Activated CD8-positive, alpha-beta memory T cell treated with anti-CD3 and anti-CD28 coated beads, Interleukin-2, amount 50 U/mL, for 48 hours (primary cell): Measurements from ENCODE around the gene ITGB2.

Experiments used
- DNase-seq: peaks from one replicate; pipeline ENCODE4 v3.0.0-alpha.2; 2020

ITGB2 gene

DNA sequence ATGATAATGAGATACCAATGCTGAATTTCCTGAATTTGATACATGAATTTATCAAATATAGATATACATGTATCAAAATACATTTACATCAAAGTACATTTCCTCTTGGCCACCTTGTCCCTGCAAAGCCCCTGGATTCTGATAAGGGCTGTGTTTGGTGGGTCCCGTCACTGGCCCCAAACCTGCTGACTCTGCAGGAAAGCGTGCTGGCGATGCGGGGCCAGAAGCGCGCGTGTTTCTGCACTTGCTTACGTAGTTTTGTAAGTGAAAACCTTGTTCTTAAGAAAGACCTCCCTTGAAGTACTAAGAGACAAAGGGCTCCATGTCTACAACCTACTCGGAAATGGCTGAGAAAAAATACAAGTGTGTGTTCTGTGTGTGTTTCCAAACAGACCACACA, 11.0 kb downstream of the ITGB2 start:
- DNase-seq, result no peak

DNA sequence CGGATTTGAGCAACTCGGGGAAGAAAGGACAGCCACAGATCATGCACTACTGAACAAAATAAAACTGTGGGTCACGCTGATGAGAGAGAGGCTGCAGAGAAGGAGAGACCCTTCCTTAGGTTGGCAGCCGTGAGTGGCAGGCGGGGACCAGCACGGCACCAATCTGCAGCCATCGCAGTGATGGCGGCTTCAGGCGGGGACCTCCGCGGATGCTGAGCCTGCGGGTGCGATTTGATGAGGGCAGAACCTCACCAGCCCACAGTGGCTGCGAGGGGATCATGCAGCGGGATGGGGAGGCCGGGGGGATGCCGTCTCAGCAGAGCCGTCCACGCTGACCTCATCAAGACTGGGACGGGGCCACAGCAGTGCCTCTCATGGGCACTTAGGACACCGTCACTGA, 11.8 kb downstream of the ITGB2 start:
- no peak for DNase-seq

DNA sequence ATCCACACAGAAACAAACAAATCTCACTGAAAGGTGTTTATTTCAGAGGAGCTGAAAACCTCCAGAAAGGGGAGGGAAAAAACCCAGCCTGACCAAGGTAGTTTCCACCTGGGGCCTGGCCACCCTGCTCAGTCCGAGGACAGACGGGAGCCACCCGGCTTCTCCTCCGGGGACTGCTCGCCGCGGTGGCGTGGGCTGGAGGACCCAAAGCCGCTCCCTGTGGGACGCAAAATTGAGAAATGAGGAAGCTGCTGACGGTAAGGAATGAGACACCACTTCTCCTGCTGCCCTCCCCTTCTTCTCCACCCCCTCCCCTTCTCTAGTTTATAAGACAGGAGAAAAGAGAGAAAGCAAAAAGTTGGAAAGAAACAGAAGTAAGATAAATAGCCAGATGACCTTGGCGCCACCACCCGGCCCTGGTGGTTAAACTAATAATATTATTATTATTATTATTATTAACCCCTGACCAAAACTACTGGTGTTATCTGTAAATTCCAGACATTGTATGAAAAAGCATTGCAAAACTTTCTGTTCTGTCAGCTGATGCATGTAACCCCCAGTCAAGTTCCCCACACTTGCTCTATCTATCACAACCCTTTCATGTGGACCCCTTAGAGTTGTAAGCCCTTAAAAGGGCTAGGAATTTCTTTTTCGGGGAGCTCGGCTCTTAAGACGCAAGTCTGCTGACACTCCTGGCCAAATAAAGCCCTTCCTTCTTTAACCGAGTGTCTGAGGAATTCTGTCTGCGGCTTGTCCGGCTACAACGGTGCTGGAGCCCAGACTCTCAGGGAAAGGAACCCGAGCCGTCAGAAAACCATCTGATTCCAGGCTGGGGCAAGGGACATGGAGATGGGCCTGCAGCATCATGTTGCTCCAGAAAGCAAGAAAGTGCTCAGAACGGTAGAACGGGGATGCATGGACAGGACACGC, 12.5 kb downstream of the ITGB2 start:
- DNase-seq, result no peak

DNA sequence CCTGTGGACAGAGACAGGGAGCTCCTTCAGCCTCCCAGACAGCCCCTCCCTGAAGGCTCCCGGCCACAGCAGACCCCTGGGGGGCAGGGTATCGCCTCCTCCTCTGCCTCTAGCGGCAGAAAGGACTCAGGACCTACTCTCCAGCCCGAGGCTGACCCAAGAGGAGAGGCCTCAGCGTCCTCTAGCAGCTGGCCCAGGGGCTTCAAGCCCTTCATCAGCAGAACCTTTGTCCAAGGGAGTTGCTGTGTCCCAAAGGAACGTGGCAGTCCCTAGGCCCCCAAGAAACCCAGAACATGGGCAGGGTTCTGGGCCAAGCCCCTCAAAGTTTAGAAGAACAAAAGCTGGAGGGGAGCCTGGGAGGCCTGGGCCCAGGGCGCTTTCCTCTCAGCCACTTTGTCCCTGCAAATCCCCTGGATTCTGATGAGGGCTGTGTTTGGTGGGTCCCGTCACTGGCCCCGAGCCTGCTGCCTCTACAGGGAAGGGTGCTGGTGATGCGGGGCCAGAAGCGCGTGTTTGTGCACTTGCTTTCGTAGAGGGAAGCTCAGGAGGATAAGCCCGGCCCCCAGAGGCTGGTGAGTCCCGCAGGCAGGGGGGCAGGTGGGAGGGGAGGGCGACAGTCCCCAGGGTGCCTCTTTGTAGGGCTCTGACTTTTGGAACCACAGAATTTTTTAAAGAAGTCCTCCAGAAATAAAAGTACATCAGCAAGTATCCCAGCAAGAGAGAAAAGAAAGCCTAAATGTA, 13.3 kb downstream of the ITGB2 start:
- no peak for DNase-seq

DNA sequence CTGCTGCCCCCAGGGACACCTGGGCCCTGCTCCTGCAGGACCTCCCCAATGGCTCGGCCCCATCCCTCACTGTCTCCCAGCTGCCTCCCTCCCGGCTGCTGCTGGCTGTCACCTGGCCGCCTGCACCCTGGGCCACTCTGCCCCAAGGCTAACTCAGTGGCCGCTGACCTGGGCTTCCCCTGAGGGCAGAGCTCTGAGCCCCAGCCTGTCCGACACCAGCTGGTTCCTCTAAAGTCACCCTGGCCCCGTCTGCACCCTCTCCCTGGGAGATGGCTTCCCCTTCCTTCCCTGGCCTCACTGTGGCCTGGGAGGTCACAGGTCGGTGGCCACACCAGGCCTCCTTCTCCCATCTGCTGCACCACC, 15.0 kb downstream of the ITGB2 start:
- no peak for DNase-seq

DNA sequence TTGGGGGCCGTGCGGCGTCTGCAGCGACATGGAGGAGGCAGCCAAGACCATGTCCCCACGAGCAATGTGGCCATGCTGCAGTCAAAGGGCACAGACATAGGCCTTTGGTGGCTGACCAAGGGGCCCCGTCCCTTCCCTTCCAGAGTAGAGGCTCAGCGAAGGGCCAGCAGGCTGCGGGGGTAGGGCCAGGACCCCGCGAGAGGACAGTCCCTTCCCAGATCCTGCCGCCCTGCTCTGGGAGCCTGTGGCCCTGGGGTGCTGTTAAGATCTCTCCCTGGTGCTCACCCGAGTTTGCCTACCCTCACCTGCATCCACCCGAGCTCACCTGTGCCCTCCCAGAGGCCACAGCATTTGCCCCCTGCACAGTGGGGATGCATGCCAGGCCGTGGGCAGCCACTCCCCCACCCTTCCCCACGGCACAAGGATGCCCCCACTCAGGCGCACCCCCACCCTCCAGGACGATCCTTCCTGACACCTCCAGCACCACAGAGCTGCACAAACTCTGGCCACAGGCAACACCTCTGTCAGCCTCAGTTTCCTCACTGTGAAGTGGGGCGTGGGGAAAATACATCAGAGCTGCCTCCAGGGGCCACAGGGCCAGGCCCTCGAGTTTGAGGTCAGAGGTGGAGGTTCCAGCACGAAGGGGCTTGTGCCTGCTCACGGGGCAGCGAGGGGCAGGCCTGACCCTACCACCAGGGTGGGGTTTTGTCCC, 15.5 kb downstream of the ITGB2 start:
- DNase-seq, result no peak

DNA sequence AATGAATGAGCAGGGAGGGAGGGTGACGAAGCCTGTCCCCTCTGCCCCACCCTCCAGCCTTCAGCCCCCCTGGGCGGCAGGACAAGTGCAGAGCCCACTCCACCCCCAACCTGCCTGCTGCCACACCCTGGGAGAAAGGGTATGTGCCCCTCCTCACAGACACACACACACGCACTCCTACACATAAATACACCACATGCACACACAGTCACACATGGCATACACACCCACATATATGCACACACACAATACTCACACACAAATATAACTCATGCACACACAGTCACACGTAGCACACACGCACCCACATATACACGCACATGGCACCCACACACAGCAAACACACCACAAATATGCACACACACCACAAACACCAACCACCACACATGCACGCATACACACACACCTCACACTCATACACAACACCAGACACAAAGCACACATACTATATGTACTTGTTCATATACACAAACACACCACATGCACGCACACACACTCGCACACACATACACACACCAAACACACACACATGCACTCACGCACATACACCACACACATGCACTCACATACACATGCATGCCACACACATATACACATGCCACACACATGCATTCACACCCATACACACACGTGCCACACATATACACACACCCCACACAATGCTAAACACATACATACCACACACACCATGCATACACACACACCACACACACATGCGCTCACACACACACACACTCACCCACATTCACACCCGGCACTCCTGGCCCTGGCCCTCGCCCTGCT, 16.4 kb downstream of the ITGB2 start:
- no peak for DNase-seq

DNA sequence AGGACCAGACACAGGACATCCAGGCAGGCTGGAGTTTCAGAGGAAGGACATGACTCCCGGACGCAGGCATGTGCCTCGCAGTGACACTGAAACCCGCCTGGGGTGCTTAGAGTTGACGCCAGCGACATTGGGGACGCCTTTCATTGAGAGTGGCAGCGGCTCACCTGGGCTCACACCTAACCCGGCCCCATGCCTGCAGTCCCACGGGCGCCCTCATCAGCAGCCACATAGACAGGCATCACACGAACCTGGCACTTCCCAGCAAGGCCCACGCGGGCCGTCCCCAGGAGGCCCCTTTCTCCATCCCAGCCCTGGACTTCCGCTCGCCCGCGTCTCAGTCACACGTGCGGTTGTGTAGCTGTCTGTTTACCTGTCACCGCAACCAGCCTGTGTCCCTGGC, 17.0 kb downstream of the ITGB2 start:
- no peak for DNase-seq

DNA sequence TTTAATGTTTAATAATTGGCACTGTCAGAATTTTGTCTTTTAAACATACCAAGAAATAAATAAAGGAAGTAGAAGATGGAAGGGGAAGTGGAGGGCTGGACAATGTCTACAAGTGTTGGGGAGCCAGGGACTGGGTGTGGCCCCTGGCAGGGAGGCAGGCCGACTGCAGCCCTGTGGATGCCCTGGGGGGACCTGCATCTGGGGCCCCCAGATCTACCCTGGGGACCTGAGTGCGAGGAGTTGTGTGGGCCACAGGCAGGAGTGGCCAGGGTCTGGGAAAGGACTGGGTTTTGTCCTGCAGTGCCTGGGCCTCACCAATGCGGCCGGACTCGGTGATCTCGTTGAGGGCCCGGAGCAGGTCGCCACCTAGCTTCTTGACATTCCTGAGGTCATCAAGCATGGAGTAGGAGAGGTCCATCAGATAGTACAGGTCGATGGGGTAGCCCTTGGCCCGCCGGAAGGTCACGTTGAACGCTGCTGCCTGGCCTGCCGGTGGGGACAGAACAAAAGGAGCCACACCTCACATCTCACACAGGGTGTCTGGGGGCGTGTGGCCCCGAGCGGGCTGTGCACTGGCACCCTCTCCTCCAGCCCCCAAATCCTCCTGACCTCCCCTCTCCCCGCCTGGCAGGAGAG, 17.5 kb downstream of the ITGB2 start:
- DNase-seq, result no peak

DNA sequence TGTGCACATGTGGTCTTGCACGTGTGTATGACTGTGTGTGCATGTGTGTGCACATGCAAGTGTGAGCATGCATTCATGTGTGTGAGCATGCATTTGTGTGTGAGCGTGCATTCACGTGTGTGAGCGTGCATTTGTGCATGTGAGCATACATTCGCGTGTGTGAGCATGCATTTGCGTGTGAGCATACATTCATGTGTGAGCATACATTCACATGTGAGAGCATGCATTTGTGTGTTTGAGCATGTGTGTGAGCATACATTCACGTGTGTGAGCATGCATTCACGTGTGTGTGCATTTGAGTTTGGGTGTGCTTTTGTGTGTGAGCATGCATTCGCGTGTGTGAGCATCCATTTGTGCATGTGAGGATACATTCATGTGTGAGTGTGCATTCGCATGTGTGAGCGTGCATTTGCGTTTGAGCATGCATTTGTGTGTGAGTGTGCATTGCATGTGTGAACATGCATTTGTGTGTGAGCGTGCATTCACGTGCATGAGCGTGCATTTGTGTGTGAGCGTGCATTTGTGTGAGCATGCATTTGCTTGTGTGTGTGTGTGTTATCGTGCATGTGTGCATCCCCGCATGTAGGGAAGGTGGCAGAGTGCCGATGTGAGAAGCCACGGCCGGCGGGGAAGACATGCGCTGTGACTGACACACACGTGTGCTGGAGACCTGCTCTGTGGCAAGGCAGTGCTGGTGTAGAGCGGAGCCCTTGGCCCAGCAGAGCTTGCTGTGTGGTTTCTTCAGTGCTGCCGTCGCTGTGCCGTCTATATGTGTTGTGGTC, 18.2 kb downstream of the ITGB2 start:
- DNase-seq, result no peak

DNA sequence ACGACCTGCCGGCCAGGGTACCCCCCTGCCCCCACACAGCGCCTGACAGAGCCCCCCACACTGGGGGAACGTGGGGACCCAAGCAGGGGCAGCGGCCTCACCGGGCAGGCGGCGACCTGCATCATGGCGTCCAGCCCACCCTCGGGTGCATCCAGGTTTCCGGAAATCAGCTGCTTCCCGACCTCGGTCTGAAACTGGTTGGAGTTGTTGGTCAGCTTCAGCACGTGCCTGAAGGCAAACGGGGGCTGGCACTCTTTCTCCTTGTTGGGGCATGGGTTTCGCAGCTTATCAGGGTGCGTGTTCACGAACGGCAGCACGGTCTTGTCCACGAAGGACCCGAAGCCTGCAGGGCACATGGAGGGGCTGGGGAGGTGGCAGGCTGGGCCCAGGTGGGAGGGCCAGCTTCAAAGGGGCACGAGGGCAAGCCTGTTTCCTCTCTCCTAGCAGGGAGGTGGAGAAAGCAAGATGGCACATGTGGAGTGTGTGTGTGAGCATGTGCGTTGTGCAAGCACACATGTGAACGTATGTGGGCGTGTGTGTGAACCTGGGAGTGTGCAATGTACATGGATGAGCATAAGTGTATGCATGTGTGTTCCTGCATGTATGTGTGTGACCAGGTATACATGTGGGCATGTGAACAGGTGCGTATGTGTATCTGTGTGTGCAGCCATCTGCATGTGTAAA, 19.2 kb downstream of the ITGB2 start:
- no peak for DNase-seq

DNA sequence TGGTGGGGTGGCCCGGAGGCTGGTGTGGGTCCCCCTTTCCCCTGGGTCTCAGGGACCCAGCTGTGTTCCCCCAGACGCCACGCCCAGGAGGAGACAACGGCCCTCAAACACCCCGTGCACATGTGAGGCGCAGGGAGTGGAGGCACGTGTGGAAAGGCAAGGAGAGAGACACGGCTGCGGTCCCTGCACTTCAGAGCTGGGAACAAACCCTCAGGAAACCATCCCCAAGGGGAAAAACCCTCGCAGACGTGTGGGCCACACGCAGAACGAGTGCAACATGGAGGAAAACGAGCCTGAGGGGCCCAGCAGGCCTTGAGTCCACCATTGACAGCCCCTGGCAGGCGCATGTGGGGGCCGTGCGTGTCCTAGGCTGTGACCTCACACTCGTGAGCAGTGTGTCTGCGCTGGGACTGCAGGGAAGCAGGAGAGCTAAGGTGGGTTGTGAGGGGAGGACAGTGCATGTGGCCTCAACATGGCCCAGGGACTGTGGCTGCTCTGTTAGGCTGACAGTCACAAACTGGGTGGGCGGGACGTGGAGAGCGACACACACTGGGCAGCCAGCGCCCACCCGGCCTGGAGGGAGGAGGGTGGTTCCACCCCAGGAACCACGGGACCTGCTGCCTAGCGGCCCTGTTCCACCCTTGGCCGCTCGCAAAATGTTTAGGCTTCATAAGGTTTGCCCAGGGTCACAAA, 20.0 kb downstream of the ITGB2 start:
- DNase-seq, result no peak

DNA sequence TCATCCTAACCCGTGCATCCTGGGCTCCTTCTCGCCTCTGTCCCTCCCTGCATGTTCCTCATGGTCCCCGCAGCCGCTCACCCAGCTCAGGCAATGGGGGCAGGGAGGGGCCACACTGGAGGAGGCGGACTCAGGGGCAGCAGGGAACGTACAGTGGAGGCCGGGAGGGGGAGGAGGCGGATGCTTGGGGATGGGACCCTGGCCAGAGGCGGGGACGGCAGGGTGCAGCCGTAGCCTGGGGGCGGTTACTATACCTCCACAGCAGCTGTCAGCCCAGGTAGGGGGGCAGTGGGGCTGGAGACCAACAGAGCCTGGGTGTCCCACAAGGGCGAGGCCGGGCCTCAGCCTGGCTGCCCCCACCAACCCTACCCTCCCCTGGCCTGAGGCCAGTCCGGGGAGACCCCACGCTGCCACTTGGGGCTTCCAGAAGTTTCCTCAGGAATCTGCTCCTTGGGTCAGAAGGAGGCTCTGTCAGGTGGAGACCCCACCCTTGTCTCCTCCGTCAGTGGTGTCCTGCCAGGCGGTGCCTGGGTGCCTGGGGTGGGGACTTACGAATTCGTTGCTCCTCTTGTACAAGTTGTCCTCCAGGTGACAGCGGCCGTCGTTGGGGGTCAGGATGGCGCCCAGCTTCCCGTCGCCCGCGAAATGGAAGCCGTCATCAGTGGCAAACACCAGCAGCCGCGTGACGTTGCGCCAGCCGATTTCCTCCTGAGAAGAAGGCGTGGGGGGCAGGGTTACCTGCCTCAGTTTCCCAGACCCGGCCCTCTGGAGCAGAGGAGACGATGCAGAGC, 20.7 kb downstream of the ITGB2 start:
- no peak for DNase-seq

DNA sequence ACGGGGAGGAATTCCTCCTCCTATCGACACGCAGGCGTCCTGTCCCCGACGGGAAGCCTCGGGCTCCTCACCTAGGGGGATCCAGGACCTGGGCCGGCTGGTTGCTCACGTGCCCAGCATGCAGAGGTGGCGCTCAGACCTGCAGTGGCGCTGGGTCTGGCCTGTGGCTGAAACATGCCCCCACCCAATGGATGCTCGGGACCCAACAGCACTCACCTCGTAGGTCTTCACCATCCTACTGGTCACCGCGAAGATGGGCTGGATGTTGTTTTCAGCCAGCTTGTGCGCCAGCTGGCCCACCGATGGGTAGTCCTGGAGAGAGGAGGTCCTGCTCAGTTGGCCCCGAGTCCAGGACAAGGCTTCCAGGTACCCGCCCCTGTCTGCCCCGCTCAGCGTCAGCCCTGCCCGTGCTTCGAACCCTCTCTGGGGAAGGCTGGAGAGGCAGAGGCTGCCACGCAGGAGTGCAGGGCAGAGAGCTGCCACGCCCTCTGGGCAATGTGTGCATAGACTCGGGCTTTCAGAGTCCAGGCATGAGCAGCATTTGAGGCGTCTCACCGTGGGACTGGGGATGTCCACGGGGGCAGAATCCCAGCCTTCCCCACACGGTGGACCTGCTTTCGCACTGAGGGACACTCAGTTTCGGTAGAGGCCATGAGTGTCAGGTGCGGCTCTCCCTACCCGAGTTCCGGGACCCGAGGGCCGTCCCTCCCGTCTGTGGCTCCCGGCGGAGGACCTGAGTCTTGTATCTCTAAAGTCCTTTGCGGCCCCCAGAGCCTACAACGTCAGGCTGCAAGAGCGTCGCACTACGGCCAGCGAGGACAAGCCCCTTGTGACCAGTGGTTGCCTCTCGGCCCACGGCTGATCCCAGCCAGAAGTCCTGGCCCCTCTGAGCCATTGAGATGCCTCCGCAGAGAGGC, 21.6 kb downstream of the ITGB2 start:
- DNase-seq, result no peak

DNA sequence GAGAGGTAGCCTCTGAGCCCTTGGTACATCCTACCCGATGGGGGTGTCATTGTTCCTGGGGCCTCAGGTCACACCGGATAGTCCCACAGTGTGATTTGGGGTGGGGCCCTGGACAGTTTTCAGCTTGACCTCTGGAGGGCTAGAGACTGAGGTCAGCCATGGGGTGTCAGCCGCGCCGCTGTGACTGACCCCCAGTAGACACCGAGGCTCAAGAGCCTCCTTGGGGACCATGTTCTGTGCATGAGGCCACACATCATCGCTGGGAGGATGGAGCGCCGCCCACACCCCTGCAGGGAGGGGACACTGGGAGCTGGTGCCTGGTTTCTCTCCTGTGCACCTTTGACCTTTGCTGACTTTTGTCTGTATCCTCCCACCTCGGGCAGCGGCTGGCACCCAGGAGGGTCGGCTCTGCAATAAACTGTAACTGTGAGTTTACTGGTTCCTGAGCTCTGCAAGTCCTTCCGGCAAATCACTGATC, 22.6 kb downstream of the ITGB2 start:
- DNase-seq, result no peak

DNA sequence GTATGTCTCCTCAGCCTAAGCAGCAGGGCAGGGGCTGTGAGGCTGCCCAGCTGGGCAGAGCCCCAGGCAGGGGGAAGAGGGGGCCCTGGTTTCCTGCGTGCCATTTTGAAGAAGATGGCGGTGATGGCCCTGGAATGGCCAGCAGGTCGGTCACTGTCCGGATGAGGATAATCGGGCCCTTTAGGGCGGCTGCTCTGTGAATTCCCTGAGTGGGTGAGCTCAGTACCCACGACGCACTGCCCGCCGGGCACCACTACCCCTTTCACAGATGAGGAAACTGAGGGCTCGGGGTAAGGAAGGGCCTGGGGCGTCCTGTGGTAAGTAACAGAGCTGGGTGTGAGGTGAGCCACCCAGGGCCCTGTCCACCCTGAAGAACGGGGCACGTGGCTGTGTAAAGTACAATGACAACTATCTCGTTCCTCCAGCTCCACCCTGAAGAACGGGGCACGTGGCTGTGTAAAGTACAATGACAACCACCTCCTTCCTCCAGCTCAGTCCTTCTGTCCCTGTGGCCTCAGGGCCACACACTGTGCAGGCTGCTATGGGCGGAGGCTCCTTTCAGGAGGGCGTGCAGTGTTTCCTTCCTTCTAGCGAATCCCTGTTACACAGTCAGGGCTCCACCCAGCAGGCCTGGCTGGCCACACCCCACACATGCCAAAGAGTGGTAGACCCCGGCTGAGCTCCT, 23.2 kb downstream of the ITGB2 start:
- DNase-seq, result no peak

DNA sequence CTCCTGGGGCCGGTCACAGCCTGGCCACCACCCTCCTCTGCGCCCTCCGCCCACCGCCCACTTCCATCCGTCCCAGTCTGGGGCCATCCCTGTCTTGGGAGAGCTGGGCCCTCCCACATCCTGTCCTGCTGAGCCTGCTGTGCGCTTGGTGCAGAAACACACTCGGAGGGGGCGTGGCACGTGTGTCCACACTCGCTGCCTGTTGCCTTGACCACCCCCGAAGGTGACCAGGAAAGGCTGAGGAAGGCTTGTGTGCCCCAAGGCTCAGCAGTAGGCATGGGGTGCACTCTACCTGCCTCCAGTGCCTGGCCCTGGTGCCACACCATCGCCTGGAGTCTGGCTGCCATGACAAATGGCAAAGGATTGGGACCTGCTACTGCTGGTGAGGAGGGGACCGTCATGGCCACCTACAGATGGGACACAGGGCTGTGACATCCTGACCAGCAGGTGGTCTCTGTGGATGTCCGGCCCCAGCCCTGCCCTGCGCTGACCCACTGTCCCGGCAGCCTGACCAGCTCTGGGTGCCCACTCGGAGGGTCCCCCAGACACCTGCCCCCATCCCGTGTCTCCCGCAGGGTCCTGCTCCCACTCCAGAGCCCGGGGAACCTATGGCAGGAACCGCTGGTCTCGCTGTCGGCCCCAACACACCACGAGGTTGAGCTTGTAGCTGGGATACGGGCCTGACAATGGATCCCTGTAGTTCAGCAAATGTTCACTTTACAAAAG, 24.0 kb downstream of the ITGB2 start:
- no peak for DNase-seq
